Adipocyte (in vitro differentiated cells): ENCODE measurements around the gene UNC93B1.
"Not testable (repeated sequence)": the region's sequence is repeated elsewhere in the genome, so short reads cannot be mapped to it uniquely, and the experiment has no call there.

Experiments
- DNase-seq: peaks from one replicate; pipeline ENCODE4 v3.0.0-alpha.2; 2015; ENCODE audit warnings: low read depth
- H3K27me3 ChIP-seq: replicated peaks from 2 replicates; pipeline ENCODE4 v1.7.0; 2013; ENCODE audit warnings: mild to moderate bottlenecking, low read length, moderate library complexity; ENCODE audit not compliant: control insufficient read depth, insufficient read depth
- H3K36me3 ChIP-seq: 2 replicates; pipeline ENCODE4 v1.7.0; 2013; ENCODE audit warnings: low read length, mild to moderate bottlenecking, moderate library complexity; ENCODE audit not compliant: control insufficient read depth, insufficient read depth, severe bottlenecking
- H3K4me1 ChIP-seq: 2 replicates; pipeline ENCODE4 v1.7.0; 2013; ENCODE audit warnings: mild to moderate bottlenecking, low read length, moderate library complexity; ENCODE audit not compliant: control insufficient read depth, insufficient read depth
- H3K4me3 ChIP-seq: 2 replicates; pipeline ENCODE4 v1.7.0; 2013; ENCODE audit warnings: mild to moderate bottlenecking, low read length, moderate library complexity
- H3K9ac ChIP-seq: 2 replicates; pipeline ENCODE4 v1.7.0; 2013; ENCODE audit warnings: mild to moderate bottlenecking, low read length, moderate library complexity
- H3K9me3 ChIP-seq: 2 replicates; pipeline ENCODE4 v1.7.0; 2013; ENCODE audit warnings: mild to moderate bottlenecking, low read length, moderate library complexity; ENCODE audit not compliant: control insufficient read depth

UNC93B1 gene

DNA sequence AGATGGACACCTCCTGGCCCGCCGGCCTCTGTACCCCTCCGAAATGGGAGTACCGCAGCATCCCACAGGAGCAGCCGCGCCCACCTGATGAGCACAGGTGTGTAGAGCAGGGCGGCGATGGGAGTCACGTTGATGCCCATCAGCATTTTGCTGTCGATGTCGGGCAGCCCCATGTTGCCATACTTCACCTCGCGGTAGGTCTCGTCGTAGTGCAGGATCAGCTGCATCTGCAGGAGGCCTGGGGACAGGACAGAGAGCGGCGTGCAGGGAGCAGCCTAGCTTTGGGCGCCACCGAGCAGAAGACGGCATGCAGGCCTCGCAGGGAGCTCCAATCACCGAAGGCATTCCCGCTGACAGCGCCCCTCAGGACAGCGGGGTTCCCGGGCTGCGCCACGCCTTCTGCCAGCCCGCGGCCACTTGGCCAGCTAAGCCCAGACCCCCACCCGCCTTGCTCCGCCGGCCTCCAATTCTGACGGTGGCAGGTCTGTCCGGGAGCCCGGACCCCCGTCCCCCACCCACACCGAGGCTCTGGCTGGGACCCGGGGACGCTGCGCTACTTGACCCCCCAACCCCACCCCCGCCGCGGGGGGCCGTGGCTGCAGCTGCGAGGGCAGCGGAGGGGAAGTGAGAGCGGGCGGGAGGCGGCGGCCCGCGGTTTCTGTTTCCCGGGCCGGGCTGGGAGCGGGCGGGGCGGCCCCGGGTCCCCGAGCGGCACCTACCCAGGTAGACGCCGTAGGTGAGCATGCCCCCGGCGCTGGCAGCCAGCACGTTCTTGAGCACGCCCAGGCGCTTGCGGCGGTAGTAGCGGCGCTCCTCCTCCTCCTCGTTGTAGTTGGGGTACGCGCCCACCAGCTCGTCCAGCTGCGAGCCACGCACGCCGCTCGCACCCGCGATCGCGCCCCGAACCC lies 705 bp downstream of the UNC93B1 start:
- Histone ChIP-seq H3K27me3 (no peaks in the 10 kb centered on the region), H3K4me1 (no peaks in the 10 kb centered on the region)
- peak; percentile 38 for DNase-seq

DNA sequence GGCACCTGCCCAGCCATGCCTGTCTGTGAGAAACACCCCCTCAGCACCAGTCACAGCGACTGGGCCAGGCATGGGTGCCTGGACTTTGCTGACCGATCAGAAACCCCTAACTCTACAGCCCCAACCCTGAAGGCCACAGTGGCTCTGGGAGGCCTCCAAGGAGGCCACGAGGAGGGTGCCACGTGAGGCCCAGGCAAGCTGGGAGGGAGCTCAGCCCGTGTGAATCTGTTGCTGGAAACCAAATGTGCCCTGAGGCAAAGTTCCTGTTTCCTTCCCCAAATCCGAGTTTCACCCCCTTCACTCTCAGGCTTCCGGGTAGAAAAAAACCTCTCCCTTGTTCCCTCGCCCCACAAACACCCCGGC lies 1.3 kb downstream of the UNC93B1 start:
- H3K27me3 ChIP-seq = no peaks in the 10 kb centered on the region
- no peaks in the 10 kb centered on the region for H3K36me3 ChIP-seq
- no peak overlapping the region for H3K4me3 ChIP-seq

More for the DNA sequence above, 705 bp downstream of the UNC93B1 start:
- H3K4me3 ChIP-seq = peak overlapping the region; percentile 75
- peak overlapping the region; percentile 56 for H3K9ac ChIP-seq
- H3K36me3 ChIP-seq = no peaks in the 10 kb centered on the region
- H3K9me3 ChIP-seq = no peaks in the 10 kb centered on the region

DNA sequence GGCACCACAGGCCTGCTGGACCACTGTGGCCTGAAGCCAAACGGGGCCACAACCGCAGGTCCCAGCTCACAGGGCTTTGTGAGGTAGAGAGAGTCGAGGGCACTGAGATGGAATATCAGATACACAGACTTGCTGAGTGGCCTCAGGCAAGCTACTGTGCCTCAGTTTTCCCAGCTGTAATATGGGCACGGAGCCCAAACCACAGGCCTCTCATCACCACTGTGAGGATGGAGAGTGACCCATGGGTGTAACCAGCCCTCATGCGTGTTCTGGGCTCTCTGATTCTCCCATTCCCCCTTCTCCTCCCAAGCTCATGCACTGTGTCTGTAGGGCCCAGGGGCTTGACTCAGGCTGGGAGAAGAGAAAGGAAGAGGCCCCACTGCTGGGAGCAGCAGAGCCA lies 4.2 kb downstream of the UNC93B1 start:
- H3K4me3 ChIP-seq = no peak overlapping the region
- no peak overlapping the region for H3K9ac ChIP-seq
- no peak for DNase-seq
- H3K9me3 ChIP-seq = no peaks in the 10 kb centered on the region
- no peaks in the 10 kb centered on the region for H3K4me1 ChIP-seq
- H3K36me3 ChIP-seq = no peaks in the 10 kb centered on the region
- no peaks in the 10 kb centered on the region for H3K27me3 ChIP-seq

More for the DNA sequence above, 1.3 kb downstream of the UNC93B1 start:
- Histone ChIP-seq H3K9ac (no peak overlapping the region), H3K9me3 (no peaks in the 10 kb centered on the region), H3K4me1 (no peaks in the 10 kb centered on the region)
- no peak for DNase-seq

DNA sequence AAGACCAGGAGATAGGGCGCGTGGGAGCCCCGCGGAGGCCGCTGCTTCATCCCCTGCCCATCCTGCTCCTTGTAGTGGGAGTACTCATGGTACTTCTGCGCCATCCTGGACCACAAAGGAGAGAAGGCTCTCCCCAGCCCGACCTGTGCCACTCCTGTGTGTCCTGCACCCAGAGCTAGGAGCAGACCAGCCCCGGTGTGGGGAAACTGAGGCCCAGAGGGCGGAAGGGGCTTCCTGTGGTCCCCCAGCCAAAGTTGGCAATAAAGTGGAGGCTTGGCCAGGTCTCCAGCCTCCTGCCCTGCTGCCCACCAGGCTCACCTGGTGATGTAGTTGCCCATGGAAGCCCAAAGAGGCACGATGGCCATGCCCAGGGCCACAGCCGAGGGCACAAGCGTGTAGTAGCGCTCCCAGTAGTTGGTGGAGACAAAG lies 4.7 kb downstream of the UNC93B1 start:
- Histone ChIP-seq H3K27me3 (no peaks in the 10 kb centered on the region), H3K9me3 (no peaks in the 10 kb centered on the region), H3K4me3 (no peak overlapping the region), H3K36me3 (no peaks in the 10 kb centered on the region), H3K4me1 (no peaks in the 10 kb centered on the region), H3K9ac (no peak overlapping the region)
- no peak for DNase-seq

DNA sequence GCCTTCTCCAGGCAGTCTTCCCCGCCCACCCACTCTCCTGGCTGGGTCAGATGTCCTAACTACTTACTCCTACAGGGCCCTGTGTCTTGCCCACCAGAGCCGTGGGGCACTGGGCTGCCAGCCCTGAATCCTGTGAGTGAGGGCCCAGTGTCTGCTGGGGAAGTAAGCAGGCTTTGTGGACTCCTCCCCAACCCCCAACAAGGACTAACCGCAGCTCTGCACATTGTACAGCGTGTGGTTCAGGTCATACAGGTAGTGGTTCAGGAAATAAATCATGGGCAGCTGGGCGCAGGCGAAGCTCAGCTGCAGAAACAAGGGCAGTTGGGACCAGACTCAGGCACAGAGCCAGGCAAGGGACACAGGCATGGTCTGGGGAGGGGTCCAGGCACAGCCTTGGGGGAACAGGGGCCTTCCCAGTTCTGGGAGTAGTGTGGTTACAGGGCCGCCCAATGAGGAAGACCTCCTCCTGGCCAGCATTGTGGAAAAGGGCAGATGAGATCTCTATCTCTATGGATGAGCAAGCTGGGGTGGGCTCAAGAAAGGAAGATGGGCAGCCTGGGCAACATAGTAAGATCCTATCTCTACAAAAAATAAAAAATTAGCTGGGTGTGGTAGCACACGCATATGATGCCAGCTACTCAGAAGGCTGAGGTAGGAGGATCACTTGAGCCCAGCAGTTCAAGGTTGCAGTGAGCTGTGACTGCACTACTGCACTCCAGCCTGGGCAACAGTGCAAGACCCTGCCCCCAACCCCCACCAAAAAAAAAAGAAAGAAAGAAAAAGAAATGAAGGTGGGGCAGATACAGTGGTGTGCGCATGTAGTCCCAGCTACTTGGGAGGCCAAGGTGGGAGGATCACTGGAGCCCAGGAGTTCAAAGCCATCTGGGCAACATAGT lies 5.5 kb downstream of the UNC93B1 start:
- no peak overlapping the region for H3K4me3 ChIP-seq
- no peak for DNase-seq
- no peaks in the 10 kb centered on the region for H3K27me3 ChIP-seq
- no peak overlapping the region for H3K9ac ChIP-seq
- no peaks in the 10 kb centered on the region for H3K4me1 ChIP-seq
- no peaks in the 10 kb centered on the region for H3K36me3 ChIP-seq
- no peaks in the 10 kb centered on the region for H3K9me3 ChIP-seq

DNA sequence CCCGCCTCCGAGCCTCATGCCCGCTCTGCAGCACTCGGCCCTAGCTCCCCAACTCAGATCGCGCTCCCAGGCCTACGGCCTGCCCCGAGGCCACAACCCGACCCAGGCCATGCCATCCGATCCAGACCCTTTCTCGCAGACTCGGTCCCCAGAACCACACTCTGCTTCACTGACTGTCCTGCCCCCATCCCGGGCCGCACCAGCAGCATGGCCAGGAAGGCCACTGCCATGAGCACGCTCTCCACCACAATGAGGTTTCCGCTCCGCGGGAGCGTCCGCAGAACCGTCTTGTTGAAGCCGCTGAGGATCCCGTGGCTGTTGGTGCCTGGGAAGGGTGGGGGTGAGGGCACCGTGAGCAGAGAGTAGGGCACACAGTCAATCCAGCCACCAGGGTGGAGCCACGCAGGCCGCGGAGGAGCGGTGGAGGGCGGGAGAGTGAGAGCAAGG lies 6.4 kb downstream of the UNC93B1 start:
- Histone ChIP-seq H3K9ac (no peak overlapping the region), H3K4me1 (no peaks in the 10 kb centered on the region), H3K9me3 (no peaks in the 10 kb centered on the region), H3K36me3 (no peaks in the 10 kb centered on the region), H3K27me3 (no peaks in the 10 kb centered on the region), H3K4me3 (no peak overlapping the region)
- no peak for DNase-seq

DNA sequence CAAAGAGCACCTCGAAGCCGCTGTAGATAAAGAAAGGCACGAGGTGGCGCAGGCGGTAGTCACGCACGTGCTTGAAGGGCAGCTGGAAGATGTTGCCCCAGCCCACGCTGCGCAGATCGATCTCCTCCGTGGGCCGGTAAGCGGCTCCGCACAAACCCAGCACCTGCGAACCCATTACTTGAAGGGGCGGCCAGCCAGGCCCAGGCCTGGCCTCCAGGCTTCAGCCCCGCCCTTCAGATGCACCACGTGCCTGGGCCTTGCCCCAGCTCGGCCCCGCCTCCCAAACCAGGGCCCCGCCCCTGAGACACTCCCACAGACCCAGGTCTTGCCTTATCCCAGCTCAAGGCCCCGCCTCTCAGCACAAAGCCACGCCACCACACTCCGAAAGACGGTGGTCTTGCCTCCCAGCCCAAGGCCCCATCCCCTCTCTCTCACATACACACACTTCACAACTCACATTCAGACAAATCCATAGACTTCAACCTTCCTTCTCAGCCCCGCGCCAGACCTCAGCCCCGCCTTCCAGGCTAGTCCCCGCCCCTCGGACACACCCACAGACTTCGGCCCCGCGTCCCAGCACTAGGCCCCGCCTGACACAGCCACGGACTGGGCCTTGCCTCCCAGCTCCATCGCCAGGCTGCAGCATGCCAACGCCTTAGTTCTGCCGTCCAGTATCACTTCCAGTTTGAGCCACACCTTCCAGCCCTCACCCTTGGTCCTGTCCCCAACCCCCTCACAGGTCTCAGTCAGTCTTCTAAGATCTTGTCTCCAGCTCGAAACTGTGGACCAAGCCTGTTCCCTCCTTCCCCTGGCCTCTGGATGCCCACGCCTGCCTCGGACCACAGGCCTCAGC lies 7.0 kb downstream of the UNC93B1 start:
- Histone ChIP-seq H3K9me3 (no peaks in the 10 kb centered on the region), H3K9ac (no peak overlapping the region), H3K27me3 (no peaks in the 10 kb centered on the region), H3K36me3 (no peaks in the 10 kb centered on the region), H3K4me3 (no peak overlapping the region), H3K4me1 (no peaks in the 10 kb centered on the region)
- no peak for DNase-seq

DNA sequence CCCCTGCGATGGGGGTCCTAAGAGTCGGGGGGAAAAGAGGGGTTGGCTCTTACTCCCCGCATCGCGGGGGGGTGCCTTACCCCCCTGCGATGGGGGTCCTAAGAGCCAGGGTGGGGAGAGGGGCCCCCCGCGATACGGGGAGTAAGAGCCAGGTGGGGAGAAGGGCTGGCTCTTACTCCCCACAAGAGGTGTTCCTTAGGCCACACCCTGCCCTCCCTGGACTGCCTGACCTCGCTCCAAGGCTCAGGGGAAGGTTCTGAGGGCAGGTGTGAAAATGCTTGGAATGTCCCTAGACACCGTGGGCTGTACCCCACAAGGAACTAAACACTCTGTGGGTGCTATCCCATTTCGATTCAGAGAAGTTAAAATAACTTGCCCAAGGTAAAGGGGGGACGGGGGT lies 7.8 kb downstream of the UNC93B1 start:
- H3K4me1 ChIP-seq = no peaks in the 10 kb centered on the region
- no peak for DNase-seq
- no peak overlapping the region for H3K9ac ChIP-seq
- no peaks in the 10 kb centered on the region for H3K36me3 ChIP-seq
- H3K27me3 ChIP-seq = no peaks in the 10 kb centered on the region
- H3K4me3 ChIP-seq = no peak overlapping the region
- no peaks in the 10 kb centered on the region for H3K9me3 ChIP-seq

DNA sequence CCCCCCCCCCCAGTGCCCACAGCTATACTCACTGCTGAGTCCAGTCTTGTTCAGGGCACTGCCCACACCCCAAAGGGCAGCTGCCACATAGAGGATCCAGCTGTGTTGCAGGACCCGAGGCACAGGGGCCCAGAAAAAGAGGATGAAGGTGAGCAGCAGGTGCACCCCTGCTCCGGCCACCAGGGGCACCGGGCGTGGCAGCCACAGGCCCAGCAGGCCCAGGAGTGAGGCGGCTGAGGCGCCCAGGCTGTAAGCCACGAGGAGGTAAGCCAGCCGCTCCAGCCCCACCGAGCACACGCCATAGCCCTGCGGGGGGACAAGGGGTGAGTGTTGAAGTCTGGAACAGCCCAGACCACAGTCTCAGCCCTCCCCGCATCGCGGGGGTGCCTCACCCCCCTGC lies 8.3 kb downstream of the UNC93B1 start:
- not testable (repeated sequence) for DNase-seq

DNA sequence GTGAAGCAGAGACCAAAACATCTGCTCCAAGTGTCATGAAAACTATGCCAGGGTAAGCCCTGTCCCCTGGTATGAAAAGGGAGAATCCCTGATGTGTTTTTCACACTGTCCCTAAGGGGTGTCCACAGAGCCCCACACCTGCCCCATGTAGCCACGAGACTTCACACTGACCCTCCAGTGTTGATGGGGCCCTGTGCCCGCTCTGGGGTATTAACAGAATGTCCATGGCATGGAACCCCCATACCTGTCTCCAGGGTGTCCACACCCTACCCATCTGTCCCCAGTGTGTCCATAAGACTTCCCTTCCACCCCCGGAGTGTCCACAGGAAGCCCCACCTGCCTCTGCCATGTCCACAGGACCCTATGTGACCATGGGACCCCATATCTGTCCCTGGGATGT lies 8.8 kb downstream of the UNC93B1 start:
- not testable (repeated sequence) for H3K27me3 ChIP-seq, H3K36me3 ChIP-seq, H3K9me3 ChIP-seq, DNase-seq, H3K4me1 ChIP-seq, H3K4me3 ChIP-seq, H3K9ac ChIP-seq

More for the DNA sequence above, 8.3 kb downstream of the UNC93B1 start:
- H3K36me3 ChIP-seq, H3K4me3 ChIP-seq, H3K9ac ChIP-seq, H3K9me3 ChIP-seq, H3K4me1 ChIP-seq, H3K27me3 ChIP-seq: not testable (repeated sequence)
